Smooth muscle cell (in vitro differentiated cells): Measurements from ENCODE around the gene NEK3. TPM values are rescaled to one million over a fixed set of nuclear protein-coding genes. Genes with fewer than 3 reads are reported as not detected.
A peak's percentile ranks its signal among the peaks of the same experiment; 100 is the strongest.
"Not testable (repeated sequence)": the region's sequence is repeated elsewhere in the genome, so short reads cannot be mapped to it uniquely, and the experiment has no call there.

ENCODE experiments used
- DNase-seq: peaks from one replicate; lab custom pipeline; 2025; ENCODE audit not compliant: unreplicated experiment; lab: John Stamatoyannopoulos, UW
- H2AFZ ChIP-seq: fragments of 200-600 bp; sonication (generic); 2 replicates; pipeline ENCODE4 v1.6.0; 2016; ENCODE audit warnings: antibody characterized with exemption, low read depth, mild to moderate bottlenecking
- H3F3A ChIP-seq: fragments of 200-600 bp; sonication (generic); 2 replicates; pipeline ENCODE4 v1.6.0; 2017; ENCODE audit warnings: antibody characterized with exemption, low read depth
- H3K27ac ChIP-seq: fragments of 200-600 bp; sonication (generic); 2 replicates; pipeline ENCODE4 v1.5.1; 2016; ENCODE audit warnings: low read depth, mild to moderate bottlenecking
- H3K27me3 ChIP-seq: fragments of 200-600 bp; sonication (generic); 2 replicates; pipeline ENCODE4 v1.6.1; 2016; ENCODE audit warnings: low read depth, mild to moderate bottlenecking
- H3K36me3 ChIP-seq: fragments of 200-600 bp; sonication (generic); 2 replicates; pipeline ENCODE4 v1.5.1; 2016; ENCODE audit warnings: low read depth
- H3K4me1 ChIP-seq: fragments of 200-600 bp; sonication (generic); 2 replicates; pipeline ENCODE4 v1.5.1; 2016; ENCODE audit warnings: low read depth
- H3K4me2 ChIP-seq: fragments of 200-600 bp; sonication (generic); 2 replicates; pipeline ENCODE4 v1.6.0; 2016; ENCODE audit warnings: mild to moderate bottlenecking
- H3K4me3 ChIP-seq: fragments of 200-600 bp; sonication (generic); 2 replicates; pipeline ENCODE4 v1.5.1; 2016; ENCODE audit warnings: mild to moderate bottlenecking
- H3K79me2 ChIP-seq: fragments of 200-600 bp; sonication (generic); 2 replicates; pipeline ENCODE4 v1.6.0; 2016; ENCODE audit warnings: low read depth, mild to moderate bottlenecking
- H3K9ac ChIP-seq: fragments of 200-600 bp; sonication (generic); 2 replicates; pipeline ENCODE4 v1.6.0; 2016; ENCODE audit warnings: low read depth
- H3K9me3 ChIP-seq: fragments of 200-600 bp; sonication (generic); replicated peaks from 2 replicates; pipeline ENCODE4 v1.5.1; 2016; ENCODE audit warnings: low read depth
- H4K20me1 ChIP-seq: fragments of 200-600 bp; sonication (generic); 2 replicates; pipeline ENCODE4 v1.6.0; 2016; ENCODE audit warnings: low read depth
- WGBS: methylation state at CpG from one replicate; pipeline ENCODE4 v1.1.7; 2016; ENCODE audit warnings: low lambda C conversion rate; 5-methylcytosine and 5-hydroxymethylcytosine counted together
- polyA plus RNA-seq: library from polyadenylated mRNA; unstranded; fragments of >200 nt; fragmentation: Nextera tagmentation; extraction: Ambion mirVana; gene quantifications from 2 replicates; pipeline ENCODE4 v1.2.1, GENCODE V29; 2016
- total RNA-seq: library from RNA; depleted of rRNA; stranded (reverse); fragments of >200 nt; gene quantifications from 2 replicates; pipeline ENCODE4 v1.2.3, GENCODE V29; 2014
- TF ChIP-seq, protein P1 (sequence below): fragments of 200-600 bp; sonication (generic); IDR thresholded peaks from 2 replicates; pipeline ENCODE4 v1.5.1; 2017; ENCODE audit warnings: borderline replicate concordance, mild to moderate bottlenecking, antibody characterized with exemption; ENCODE audit not compliant: insufficient read depth, poor library complexity, severe bottlenecking

NEK3 gene
- total and polyA plus RNA-seq, 2 experiments from 2014 or later, result 24.5 to 33.8 TPM

DNA sequence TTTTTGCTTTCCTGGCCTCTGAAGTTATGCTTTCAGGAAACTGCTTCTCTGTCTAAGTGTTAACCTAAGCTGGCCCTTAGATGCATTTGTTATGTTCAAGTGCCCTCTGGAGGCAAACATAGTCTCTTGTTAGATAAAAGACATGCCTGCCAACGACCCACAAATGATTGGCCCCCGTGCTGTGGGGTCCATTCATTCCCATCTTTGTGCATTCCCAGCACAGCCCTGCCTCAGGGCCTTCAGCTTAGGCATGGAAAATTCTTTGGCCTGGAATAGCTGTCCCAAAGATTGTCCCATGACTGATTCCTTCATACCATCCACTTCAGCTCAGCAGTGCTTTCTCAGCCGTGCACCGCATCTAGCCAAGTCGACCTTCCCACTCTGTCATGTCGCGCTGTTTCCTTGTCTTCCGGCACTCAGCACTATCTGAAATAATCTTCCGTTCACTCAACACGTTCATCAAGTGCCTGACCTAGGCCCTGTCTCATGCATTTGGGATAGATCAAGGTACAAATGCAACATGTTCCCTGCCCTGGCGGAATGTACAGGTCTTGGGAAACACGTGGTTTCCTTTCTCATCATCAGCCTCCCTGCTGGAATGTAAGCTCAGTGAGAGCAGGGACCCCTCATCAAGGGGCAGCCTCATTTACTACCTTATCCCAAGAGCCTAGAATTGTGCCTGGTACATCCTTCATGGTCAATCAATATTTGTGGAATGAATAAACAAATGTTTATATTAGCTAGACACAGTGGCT is 42.2 kb upstream of the NEK3 start:
- not testable (repeated sequence) for H4K20me1 ChIP-seq, H3K9ac ChIP-seq, H3K27me3 ChIP-seq, H3K4me2 ChIP-seq, H3K36me3 ChIP-seq, H3K4me1 ChIP-seq, DNase-seq, H3K79me2 ChIP-seq, H3K9me3 ChIP-seq, H3K4me3 ChIP-seq, H2AFZ ChIP-seq, H3F3A ChIP-seq, H3K27ac ChIP-seq
- TF ChIP-seq, protein P1, sequence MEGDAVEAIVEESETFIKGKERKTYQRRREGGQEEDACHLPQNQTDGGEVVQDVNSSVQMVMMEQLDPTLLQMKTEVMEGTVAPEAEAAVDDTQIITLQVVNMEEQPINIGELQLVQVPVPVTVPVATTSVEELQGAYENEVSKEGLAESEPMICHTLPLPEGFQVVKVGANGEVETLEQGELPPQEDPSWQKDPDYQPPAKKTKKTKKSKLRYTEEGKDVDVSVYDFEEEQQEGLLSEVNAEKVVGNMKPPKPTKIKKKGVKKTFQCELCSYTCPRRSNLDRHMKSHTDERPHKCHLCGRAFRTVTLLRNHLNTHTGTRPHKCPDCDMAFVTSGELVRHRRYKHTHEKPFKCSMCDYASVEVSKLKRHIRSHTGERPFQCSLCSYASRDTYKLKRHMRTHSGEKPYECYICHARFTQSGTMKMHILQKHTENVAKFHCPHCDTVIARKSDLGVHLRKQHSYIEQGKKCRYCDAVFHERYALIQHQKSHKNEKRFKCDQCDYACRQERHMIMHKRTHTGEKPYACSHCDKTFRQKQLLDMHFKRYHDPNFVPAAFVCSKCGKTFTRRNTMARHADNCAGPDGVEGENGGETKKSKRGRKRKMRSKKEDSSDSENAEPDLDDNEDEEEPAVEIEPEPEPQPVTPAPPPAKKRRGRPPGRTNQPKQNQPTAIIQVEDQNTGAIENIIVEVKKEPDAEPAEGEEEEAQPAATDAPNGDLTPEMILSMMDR, result peak; percentile 43
- 71% methylated on average over 12 of the region's 12 CpGs for WGBS

DNA sequence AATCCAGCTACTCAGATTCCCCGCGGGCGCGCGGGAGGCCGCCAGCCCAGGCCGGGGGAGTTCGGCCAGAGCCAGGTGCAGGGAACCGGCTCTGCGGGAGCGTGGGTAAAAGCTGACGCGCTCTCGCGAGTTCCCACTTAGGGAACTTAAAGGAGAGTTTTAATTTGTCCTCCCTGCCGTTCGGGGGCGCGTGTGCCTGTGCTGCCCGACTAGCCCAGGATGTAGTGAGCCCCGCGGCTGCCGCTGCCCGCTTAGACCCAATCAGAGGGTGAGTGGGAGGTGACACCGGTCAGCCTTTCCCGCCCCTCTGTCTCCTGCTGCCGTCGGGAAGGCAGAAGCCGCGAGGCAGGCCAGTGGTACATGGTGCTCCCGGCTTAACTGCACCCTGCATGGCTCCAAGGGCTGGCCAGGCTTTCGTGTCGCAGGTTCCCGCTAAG is 36.0 kb upstream of the NEK3 start:
- 50% methylated on average over 33 of the region's 34 CpGs for WGBS
- no peaks in the 10 kb centered on the region for H3F3A ChIP-seq
- no peak overlapping the region for H3K27ac ChIP-seq
- H3K9ac ChIP-seq, result no peak overlapping the region
- H3K36me3 ChIP-seq, result no peaks in the 10 kb centered on the region
- no peaks in the 10 kb centered on the region for H3K9me3 ChIP-seq
- no peak for DNase-seq
- peak overlapping the region; percentile 86 for H3K4me2 ChIP-seq
- peak overlapping the region; percentile 97 for H2AFZ ChIP-seq
- H3K4me1 ChIP-seq, result peaks cover 6% of the 10 kb centered on the region
- H3K79me2 ChIP-seq, result peaks cover 37% of the 10 kb centered on the region
- H3K27me3 ChIP-seq, result no peaks in the 10 kb centered on the region
- no peaks in the 10 kb centered on the region for H4K20me1 ChIP-seq
- H3K4me3 ChIP-seq, result peak overlapping the region; percentile 90
- TF ChIP-seq, protein P1, result no peak

DNA sequence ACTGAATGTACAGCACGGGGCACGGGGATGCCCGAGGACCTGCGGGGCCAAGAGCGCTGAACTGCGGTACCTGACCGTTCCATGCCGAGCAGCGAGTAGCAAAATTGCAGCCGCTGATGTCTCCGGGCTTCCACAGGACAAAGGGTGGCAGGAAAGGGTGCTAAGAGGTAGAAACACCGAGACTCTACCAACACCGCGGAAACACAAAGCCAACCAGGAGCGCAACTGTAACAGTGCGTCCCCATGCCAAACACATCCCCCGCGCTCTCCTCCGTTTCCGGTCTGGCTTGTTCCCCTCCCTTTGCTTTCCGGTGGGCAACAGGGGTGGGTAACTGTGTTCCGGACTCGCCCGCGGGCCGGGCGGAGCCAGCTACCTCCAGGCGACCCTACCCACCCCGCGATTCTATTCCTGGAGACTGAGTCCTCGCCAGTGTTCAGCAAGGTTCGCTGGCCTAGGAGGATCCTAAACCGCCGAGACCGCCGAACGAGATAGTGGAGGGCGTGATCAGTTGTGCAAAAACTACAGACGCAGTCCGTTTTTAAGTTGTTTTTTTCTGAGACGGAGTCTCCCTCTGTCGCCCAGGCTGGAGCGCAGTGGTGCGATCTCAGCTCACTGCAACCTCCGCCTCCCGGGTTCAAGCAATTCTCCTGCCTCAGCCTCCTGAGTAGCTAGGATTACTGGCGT is 34.9 kb upstream of the NEK3 start:
- TF ChIP-seq, protein P1, result no peak

DNA sequence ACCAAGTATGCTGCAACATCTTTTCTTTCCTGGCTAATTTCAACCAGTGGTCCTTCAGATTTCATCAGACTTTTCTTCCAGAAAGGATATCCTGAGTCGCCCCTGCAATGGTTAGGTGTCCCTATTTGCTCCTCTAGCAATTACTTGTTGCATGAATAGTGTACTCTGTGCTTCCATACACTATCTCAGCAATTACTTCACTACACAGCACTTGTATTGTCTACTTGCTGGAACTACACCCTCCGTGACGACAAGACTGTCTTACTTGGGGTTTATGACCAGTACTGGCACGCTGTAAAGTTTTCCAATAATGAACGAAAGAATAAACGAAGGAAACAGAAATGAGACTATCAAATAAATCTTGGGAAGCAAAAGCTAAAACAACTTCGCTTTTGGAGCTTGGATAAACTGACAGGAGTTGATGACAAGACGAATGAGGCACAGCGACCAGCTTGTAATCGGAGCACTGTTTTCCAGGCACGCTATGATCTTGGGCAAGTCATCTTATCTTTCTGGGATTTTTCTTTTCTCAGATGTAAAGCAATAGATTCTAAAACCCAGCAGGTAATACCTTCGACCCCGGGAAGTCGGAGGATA is 34.3 kb upstream of the NEK3 start:
- not testable (repeated sequence) for DNase-seq
- WGBS, result 2% methylated on average over 14 of the region's 14 CpGs

More for the DNA sequence above, 34.9 kb upstream of the NEK3 start:
- Histone ChIP-seq H4K20me1 (no peaks in the 10 kb centered on the region), H3K79me2 (peaks cover 39% of the 10 kb centered on the region), H3K4me3 (peak overlapping the region; percentile 90), H3K4me1 (peaks cover 6% of the 10 kb centered on the region), H3K9me3 (no peaks in the 10 kb centered on the region), H3K27ac (peak overlapping the region; percentile 79), H2AFZ (peak overlapping the region; percentile 97), H3K36me3 (no peaks in the 10 kb centered on the region), H3K27me3 (no peaks in the 10 kb centered on the region), H3K4me2 (peak overlapping the region; percentile 86), H3K9ac (peak overlapping the region; percentile 91), H3F3A (no peaks in the 10 kb centered on the region)
- peak; percentile 52 for DNase-seq
- WGBS, result 3% methylated on average over 47 of the region's 47 CpGs

DNA sequence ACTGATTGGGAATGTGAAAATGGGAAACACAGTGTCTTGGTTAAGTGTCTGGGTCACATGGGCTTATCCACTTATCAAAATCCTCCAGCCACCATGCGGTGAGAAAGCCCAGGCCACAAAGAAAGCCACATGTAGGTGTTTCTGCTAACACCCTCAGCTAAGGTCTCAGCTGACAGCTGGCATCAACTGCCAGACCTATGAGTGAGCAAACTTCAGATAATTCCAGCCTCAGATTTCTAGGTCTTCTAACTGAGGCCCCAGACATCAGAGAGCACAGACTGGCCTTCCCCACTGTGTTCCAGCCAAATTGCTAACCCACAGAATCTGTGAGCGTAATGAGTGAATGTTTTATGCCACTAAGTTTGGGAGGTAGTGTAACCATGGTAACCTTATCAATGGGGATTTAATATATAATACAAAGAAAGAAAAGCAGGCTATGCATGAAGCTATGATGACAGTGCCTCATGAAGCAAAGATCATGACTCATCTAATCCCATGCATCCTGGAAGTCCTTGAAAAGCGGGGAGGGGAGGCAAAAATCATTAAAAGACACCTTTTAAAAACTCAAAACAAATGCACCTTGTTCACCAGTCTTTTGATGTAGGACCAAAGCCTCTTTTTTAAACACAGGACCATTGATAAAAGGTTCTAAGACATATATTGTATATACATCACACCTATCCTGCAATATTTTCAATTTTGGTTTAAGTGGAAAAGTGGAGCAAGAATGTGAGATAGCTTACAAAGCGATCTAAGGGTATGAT is 28.2 kb upstream of the NEK3 start:
- H3K4me2 ChIP-seq, result peak overlapping the region; percentile 75
- H4K20me1 ChIP-seq, H3K9me3 ChIP-seq, H3K27me3 ChIP-seq, H2AFZ ChIP-seq, H3K4me3 ChIP-seq, H3K4me1 ChIP-seq, H3F3A ChIP-seq, DNase-seq, H3K36me3 ChIP-seq: not testable (repeated sequence)
- peaks cover 28% of the 10 kb centered on the region for H3K79me2 ChIP-seq
- peak overlapping the region; percentile 65 for H3K9ac ChIP-seq
- WGBS, result 30% methylated on average over 4 of the region's 4 CpGs
- H3K27ac ChIP-seq, result peak overlapping the region; percentile 95

More for the DNA sequence above, 34.3 kb upstream of the NEK3 start:
- not testable (repeated sequence) for H3K27me3 ChIP-seq, H4K20me1 ChIP-seq, H3K9me3 ChIP-seq, H3K4me1 ChIP-seq, H3K36me3 ChIP-seq, H3F3A ChIP-seq
- Histone ChIP-seq H2AFZ (peak overlapping the region; percentile 97), H3K4me3 (peak overlapping the region; percentile 90), H3K79me2 (peaks cover 39% of the 10 kb centered on the region), H3K27ac (peak overlapping the region; percentile 79), H3K9ac (peak overlapping the region; percentile 91), H3K4me2 (peak overlapping the region; percentile 86)
